Stimulated activated CD8-positive, alpha-beta memory T cell treated with anti-CD3 and anti-CD28 coated beads, Interleukin-15, amount 100 ng/mL, for 48 hours (primary cell): ENCODE measurements around the gene PAX6.

Experiments
- DNase-seq, 2 donors: peaks; one replicate each; pipeline ENCODE4 v3.0.0-alpha.2; 2020; ENCODE audit warnings: low read depth in 2 of 2

The PAX6 gene

GRCh38 chr11:31808721-31809540 lies 2.2 kb downstream of the PAX6 start:
- no peak for DNase-seq

- no peak for DNase-seq
Measured at GRCh38 chr11:31807799-31808667, 3.1 kb downstream of the PAX6 start.

- DNase-seq: no peak
Measured at GRCh38 chr11:31806928-31807798, 4.0 kb downstream of the PAX6 start.

GRCh38 chr11:31806186-31806927 lies 4.8 kb downstream of the PAX6 start:
- DNase-seq: no peak

- DNase-seq: no peak
Measured at GRCh38 chr11:31805629-31806185, 5.4 kb downstream of the PAX6 start.

DNA sequence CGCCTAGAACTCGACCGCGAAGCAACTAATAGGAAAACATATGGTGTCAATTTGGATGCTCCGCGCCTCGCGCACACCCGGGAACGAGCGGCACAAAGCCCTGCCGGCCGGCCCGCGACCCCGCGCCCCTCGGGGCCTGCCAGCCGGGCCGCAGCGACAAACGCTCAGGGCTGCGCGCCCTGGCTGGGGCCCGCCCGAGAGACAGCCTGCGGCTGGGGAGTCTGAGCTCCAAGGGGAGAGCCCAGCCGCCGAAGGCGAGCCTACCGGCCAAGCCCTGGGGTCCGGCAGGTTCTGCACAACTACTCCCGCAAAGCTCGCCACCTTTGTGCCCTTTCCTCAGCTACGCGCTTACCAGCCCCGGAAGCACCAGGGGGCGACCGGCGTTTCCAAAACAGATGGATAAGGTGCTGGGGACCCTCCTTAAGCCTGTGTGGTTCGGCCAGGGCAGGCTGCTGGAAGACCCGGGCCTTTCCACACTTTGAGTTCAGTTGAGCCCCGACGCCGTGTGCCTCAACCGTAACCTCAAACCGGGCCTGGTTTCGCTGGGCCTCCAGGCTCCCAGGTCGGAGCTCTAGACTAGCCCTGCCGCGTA lies 6.0 kb downstream of the PAX6 start:
- DNase-seq: no peak

GRCh38 chr11:31804312-31805036 lies 6.6 kb downstream of the PAX6 start:
- no peak for DNase-seq

GRCh38 chr11:31803813-31804311 lies 7.3 kb downstream of the PAX6 start:
- DNase-seq: no peak

GRCh38 chr11:31802990-31803812 lies 7.9 kb downstream of the PAX6 start:
- DNase-seq: no peak

GRCh38 chr11:31802609-31802989 lies 8.5 kb downstream of the PAX6 start:
- DNase-seq: no peak

DNA sequence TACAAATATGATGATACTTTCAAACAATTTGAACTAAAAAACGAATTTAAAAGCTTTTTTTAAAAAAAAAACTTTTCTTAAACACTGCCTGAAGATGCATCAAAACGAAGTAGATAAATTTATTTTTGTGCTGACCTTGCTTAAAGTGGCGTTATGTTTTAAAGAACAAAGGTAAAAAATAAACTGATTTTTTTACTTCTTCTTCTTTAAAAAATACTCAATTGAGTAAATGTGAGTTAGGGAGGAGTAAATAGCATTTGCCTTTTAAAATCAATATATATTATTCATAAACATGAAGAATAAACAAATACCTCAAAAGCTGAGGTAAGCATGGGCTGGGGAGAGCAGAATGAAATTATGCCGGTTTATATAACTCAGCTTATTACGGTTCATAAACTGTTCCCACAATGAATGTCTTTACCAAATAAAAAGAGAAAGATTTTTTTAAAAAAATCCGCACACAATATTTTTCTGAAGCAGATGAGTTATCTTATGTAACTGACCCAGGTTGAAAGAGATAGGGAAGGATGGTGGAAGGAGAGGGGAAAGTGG lies 9.0 kb downstream of the PAX6 start:
- no peak for DNase-seq

DNA sequence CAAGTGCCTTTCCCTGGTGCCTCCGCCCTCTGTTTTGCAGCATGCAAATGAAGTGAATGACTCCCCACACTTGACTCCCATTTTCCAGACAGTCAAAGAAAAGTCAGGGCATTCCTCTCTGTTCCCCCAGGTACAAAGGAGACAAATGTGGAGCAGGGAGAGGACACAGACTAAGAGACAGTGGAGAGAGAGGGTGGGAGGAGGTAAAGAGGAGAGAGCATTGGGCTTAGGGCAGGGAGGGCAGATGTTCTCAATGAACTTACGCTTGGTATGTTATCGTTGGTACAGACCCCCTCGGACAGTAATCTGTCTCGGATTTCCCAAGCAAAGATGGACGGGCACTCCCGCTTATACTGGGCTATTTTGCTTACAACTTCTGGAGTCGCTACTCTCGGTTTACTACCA lies 9.8 kb downstream of the PAX6 start:
- no peak for DNase-seq

- no peak for DNase-seq
Measured at GRCh38 chr11:31800398-31801265, 10.5 kb downstream of the PAX6 start.

DNA sequence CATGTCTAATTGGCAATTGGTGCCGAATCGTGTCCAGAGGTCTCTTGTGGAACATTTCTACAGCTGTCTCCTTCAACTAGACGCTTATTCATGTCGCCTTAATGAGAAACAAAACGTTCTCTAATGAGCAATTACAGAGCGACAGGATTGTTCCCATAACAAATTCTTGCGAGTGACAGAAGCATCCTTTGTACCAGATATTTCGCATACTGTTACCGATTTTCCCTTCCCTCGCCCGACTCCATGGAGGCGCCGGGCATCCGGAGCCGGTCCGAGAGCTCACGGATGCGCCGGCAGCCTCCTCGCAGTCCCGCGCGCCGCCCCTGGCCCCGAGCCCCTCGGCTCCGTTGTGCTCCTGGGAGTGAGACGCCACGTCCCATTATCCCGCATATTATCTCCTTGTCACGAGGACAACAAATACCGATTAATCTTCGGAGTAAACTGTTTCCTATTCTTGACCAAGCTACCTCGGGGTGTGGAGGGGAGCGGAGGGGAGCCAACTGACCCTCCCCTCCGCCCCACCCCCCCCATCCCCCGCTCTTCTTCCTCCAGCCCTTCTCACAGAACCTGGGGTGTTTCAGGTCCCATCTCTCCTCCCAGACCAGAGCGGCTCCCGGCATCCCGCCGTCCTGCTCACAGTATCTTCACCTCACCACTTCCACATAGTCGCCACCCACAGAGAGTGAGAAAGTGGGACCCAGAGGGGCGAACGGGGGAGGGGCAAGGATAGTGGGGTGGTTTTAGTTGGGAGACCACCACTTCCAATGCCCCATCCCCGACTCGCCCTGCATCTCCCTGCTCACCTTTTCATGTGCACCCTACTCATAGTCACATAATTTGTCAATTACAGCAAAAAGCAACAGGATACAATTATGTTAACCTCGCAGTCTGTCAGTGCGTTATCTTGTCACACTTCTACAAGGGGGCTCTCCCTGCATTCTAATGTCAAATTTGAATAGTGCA lies 11.4 kb downstream of the PAX6 start:
- no peak for DNase-seq

DNA sequence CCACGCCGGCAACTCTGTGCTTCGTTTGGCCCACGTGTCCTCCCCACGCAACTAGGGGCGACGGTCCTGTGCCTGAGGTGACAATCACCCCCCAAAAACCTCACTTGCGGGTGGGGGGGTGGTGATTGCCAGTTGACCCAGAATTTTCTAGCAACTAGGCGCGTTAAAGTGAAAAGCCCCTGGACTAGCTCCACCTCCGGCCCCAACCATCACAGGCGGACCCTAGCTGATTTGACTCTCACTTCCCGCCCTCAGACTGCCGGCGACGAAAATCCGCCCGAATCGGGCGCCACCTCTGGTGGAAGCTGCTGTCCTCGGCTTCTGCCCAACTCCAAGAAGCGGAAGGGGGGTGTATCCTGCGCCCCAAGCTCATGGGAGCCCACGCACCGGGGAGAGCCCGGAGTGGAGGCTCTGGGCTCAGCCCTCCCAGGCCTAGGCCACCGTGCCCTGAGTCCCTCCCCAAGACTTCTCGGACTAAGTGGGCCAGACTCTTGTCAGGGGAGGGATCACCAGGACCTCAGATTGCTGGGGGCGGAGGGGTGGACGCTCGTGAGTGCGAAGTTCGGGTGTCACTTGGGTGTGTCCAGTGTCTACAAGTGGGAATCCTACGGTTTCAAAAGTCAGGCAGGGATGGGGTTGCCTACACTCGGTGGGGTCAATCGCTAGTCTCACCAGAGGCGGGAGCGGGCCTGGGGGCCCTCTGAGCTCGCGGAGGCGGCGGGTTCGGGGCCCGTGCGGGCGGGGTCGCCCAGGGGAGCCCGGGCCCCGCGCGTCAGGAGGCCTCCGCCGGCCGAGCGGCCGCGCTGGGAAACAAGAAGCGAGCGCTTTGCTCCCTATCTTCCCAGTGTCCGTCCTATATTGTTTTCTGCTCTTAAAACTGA lies 12.3 kb downstream of the PAX6 start:
- no peak for DNase-seq
